Neural crest cell (in vitro differentiated cells): ENCODE results near the gene BRCA1. TPM values are rescaled to one million over a fixed set of nuclear protein-coding genes. Genes with fewer than 3 reads are reported as not detected.
A peak's percentile ranks its signal among the peaks of the same experiment; 100 is the strongest.
"Not testable (repeated sequence)": the region's sequence is repeated elsewhere in the genome, so short reads cannot be mapped to it uniquely, and the experiment has no call there.

Experiments
- DNase-seq: peaks from one replicate; pipeline ENCODE4 v3.0.0; 2021; ENCODE audit warnings: low read depth, mixed read lengths, low spot score
- H3K27ac Mint-ChIP-seq: one replicate; pipeline ENCODE4 v1.8.0; 2021; ENCODE audit warnings: mild to moderate bottlenecking, mixed read lengths; ENCODE audit not compliant: unreplicated experiment
- H3K27me3 Mint-ChIP-seq: 2 replicates; pipeline ENCODE4 v1.8.0; 2021; ENCODE audit warnings: low read depth, mild to moderate bottlenecking, mixed read lengths
- H3K36me3 Mint-ChIP-seq: 2 replicates; pipeline ENCODE4 v1.8.0; 2021; ENCODE audit warnings: low read depth, mild to moderate bottlenecking, mixed read lengths
- H3K4me1 Mint-ChIP-seq: 2 replicates; pipeline ENCODE4 v1.8.0; 2021; ENCODE audit warnings: mixed read lengths
- H3K4me3 Mint-ChIP-seq: one replicate; pipeline ENCODE4 v1.8.0; 2021; ENCODE audit warnings: mild to moderate bottlenecking, mixed read lengths
- H3K9me3 Mint-ChIP-seq: 2 replicates; pipeline ENCODE4 v1.8.0; 2021; ENCODE audit warnings: mixed read lengths
- total RNA-seq: library from RNA; stranded (reverse); gene quantifications from 2 replicates; pipeline ENCODE4 v1.2.1, GENCODE V29; 2021
- TF ChIP-seq, protein P1 (sequence below): fragments of 200-600 bp; sonication (generic); conservative IDR thresholded peaks from 2 replicates; pipeline ENCODE4 v1.5.0; 2021; ENCODE audit warnings: antibody characterized with exemption, mild to moderate bottlenecking

Gene BRCA1
- total RNA-seq, 1 donor from 2014 or later, result 62.4 TPM

- H3K36me3 Mint-ChIP-seq, result peaks cover 2% of the 10 kb centered on the region
Observed at GRCh38 chr17:43013296-43013695, 111.9 kb downstream of the BRCA1 start.

DNA sequence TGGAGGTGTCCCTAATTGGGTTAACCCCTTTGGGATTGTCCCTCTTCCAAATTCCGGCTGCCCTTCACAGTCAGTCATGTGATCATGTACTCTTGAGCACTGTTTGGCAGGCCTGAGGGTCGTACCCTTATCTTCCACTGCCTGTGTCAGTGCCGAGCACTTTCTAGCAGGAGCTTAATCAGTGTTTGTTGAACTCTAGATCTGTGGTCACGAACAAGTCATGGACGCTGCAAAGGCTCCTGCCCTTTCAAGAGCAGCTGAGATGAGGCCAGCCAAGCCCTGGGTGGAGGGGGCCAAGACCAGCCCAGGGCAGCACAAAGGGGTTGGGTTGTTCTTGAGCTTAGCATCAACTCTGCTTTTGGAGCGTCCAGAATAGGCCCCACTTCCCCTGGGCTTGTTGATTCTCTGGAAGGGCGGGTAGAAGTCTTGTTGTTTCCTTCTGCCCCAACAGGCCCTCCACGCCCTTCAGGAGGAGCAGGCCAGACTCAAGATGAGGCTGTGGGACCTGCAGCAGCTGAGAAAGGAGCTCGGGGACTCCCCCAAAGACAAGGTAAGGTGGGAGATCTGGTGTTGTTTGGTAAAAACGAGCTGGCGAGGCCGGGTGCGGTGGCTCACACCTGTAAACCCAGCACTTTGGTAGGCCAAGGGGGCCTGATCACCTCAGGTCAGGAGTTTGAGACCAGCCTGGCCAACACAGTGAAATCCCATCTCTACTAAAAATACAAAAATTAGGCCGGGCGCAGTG lies 113.3 kb downstream of the BRCA1 start:
- no peaks in the 10 kb centered on the region for H3K9me3 Mint-ChIP-seq
- no peak overlapping the region for H3K4me3 Mint-ChIP-seq
- H3K27ac Mint-ChIP-seq, result no peak overlapping the region
- no peaks in the 10 kb centered on the region for H3K27me3 Mint-ChIP-seq
- peaks cover 21% of the 10 kb centered on the region for H3K4me1 Mint-ChIP-seq
- no peak for DNase-seq
- H3K36me3 Mint-ChIP-seq, result no peaks in the 10 kb centered on the region
- TF ChIP-seq, protein P1, sequence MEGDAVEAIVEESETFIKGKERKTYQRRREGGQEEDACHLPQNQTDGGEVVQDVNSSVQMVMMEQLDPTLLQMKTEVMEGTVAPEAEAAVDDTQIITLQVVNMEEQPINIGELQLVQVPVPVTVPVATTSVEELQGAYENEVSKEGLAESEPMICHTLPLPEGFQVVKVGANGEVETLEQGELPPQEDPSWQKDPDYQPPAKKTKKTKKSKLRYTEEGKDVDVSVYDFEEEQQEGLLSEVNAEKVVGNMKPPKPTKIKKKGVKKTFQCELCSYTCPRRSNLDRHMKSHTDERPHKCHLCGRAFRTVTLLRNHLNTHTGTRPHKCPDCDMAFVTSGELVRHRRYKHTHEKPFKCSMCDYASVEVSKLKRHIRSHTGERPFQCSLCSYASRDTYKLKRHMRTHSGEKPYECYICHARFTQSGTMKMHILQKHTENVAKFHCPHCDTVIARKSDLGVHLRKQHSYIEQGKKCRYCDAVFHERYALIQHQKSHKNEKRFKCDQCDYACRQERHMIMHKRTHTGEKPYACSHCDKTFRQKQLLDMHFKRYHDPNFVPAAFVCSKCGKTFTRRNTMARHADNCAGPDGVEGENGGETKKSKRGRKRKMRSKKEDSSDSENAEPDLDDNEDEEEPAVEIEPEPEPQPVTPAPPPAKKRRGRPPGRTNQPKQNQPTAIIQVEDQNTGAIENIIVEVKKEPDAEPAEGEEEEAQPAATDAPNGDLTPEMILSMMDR, result no peak

More at GRCh38 chr17:43013296-43013695, 111.9 kb downstream of the BRCA1 start:
- TF ChIP-seq, protein P1, result no peak
- no peaks in the 10 kb centered on the region for H3K9me3 Mint-ChIP-seq
- H3K27ac Mint-ChIP-seq, result no peak overlapping the region
- H3K4me1 Mint-ChIP-seq, result peaks cover 29% of the 10 kb centered on the region
- peak overlapping the region; percentile 27 for H3K4me3 Mint-ChIP-seq
- H3K27me3 Mint-ChIP-seq, result no peaks in the 10 kb centered on the region
- DNase-seq, result no peak

GRCh38 chr17:43010667-43011308 lies 114.4 kb downstream of the BRCA1 start:
- TF ChIP-seq, protein P1, result no peak
- Mint-ChIP-seq H3K9me3 (no peaks in the 10 kb centered on the region), H3K4me1 (peaks cover 23% of the 10 kb centered on the region), H3K27ac (peak overlapping the region; percentile 31), H3K4me3 (no peak overlapping the region), H3K36me3 (no peaks in the 10 kb centered on the region), H3K27me3 (no peaks in the 10 kb centered on the region)
- DNase-seq, result no peak

GRCh38 chr17:43006639-43007551 lies 118.3 kb downstream of the BRCA1 start, which contains the start of gene IFI35:
Gene IFI35, plus strand, starts transcription at chr17:43006784. Its CDS starts 164 bp downstream, at chr17:43006948.
- Mint-ChIP-seq H3K36me3 (peaks cover 8% of the 10 kb centered on the region), H3K4me1 (peaks cover 11% of the 10 kb centered on the region), H3K9me3 (no peaks in the 10 kb centered on the region), H3K4me3 (peak within 1 kb of the TSS; percentile 74), H3K27me3 (no peaks in the 10 kb centered on the region), H3K27ac (peak within 1 kb of the TSS; percentile 86)
- TF ChIP-seq, protein P1, result peak; percentile 41
- DNase-seq, result peak; percentile 36

DNA sequence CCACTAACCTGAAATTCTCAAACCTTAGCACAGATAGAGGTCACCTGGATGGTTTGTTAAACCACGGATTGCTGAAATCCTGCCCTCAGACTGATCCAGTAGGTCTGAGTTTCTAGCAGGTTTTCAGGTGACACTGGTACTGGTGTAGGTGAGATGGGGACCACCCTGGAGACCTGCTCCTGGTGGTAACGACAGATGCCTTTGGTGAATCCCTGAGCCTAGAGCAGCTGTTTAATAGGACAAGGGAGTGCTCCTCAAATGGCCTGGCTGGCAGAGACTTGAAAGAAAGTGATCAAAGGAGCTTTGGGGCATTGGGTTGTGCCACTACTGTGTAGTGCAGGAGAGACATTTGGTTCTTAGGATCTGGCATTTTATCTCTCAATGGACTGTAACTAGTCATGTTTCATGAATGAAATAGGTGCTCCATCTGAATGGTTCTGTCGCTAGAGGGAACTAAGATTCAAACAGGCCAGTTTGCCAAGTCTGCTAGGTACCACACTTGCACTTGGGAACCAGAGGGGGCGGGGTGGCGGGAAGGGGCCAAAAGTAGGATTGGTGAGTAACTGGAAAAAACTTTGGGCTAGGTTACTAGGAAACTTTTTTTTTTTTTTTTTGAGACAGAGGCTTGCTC lies 121.5 kb downstream of the BRCA1 start:
- TF ChIP-seq, protein P1, result no peak
- peaks cover 22% of the 10 kb centered on the region for H3K4me1 Mint-ChIP-seq

GRCh38 chr17:43000894-43001293 lies 124.3 kb downstream of the BRCA1 start:
- DNase-seq, H3K27ac Mint-ChIP-seq, H3K4me3 Mint-ChIP-seq, H3K9me3 Mint-ChIP-seq, H3K27me3 Mint-ChIP-seq: not testable (repeated sequence)
- peaks cover 10% of the 10 kb centered on the region for H3K36me3 Mint-ChIP-seq
- H3K4me1 Mint-ChIP-seq, result peaks cover 30% of the 10 kb centered on the region

More for the DNA sequence above, 121.5 kb downstream of the BRCA1 start:
- H3K27ac Mint-ChIP-seq, result no peak overlapping the region
- no peak for DNase-seq
- H3K36me3 Mint-ChIP-seq, result peaks cover 10% of the 10 kb centered on the region
- peak overlapping the region; percentile 53 for H3K4me3 Mint-ChIP-seq
- H3K9me3 Mint-ChIP-seq, result no peaks in the 10 kb centered on the region
- H3K27me3 Mint-ChIP-seq, result no peaks in the 10 kb centered on the region
